Psoas muscle (tissue), 8 donors: ENCODE data around the gene PML. TPM values are rescaled to one million over a fixed set of nuclear protein-coding genes. Genes with fewer than 3 reads are reported as not detected.
A peak's percentile ranks its signal among the peaks of the same experiment; 100 is the strongest.

Experiments
- ATAC-seq, 4 donors: fragments of 200-7000 bp; cut with Tn5 transposase; one replicate each; pipeline ENCODE4 v1.9.1; 2020; ENCODE audit warnings: moderate library complexity in 3 of 4, mild to moderate bottlenecking in 2 of 4
- DNase-seq, 2 donors: peaks; one replicate each; pipeline ENCODE4 v3.0.0-alpha.2; 2020
- H3K27ac ChIP-seq: fragments of 200-600 bp; one replicate; pipeline ENCODE4 v1.8.0; 2022
- H3K27me3 ChIP-seq, 3 donors: fragments of 200-600 bp in 1 of 3; one replicate each; pipeline versions ENCODE4 v1.6.1 to v1.8.0; 2013 to 2022; ENCODE audit warnings: low read length in 2 of 3, mild to moderate bottlenecking in 2 of 3, moderate library complexity in 1 of 3; ENCODE audit not compliant: insufficient read depth in 3 of 3
- H3K36me3 ChIP-seq, 2 donors: fragments of 200-600 bp in 1 of 2; one replicate each; pipeline versions ENCODE4 v1.6.1 to v1.8.0; 2013 to 2022; ENCODE audit warnings: low read depth in 1 of 2, mild to moderate bottlenecking in 1 of 2, moderate library complexity in 1 of 2; ENCODE audit not compliant: insufficient read depth in 1 of 2
- H3K4me1 ChIP-seq: fragments of 200-600 bp; one replicate; pipeline ENCODE4 v1.8.0; 2022
- H3K4me3 ChIP-seq: fragments of 200-600 bp; one replicate; pipeline ENCODE4 v1.8.0; 2022; ENCODE audit warnings: mild to moderate bottlenecking
- H3K9me3 ChIP-seq: fragments of 200-600 bp; one replicate; pipeline ENCODE4 v1.8.0; 2022
- CTCF ChIP-seq: fragments of 200-600 bp; IDR thresholded peaks from one replicate; pipeline ENCODE4 v1.8.0; 2022; ENCODE audit warnings: antibody characterized with exemption
- WGBS, 3 donors: extraction: QIAGEN DNeasy Blood & Tissue Kit; methylation state at CpG; one replicate each; pipeline versions ENCODE4 v1.1.6 to v1.1.7; 2013; 5-methylcytosine and 5-hydroxymethylcytosine counted together
- intact Hi-C, 2 donors: fragments of 100-400 bp; cut with DNase I; formaldehyde crosslinking; loops; one replicate each; pipeline versions ENCODE4 v1.11.0 to v1.14.2; 2022
- polyA plus RNA-seq, 3 donors: library from polyadenylated mRNA; stranded (reverse); fragments of 200-250 nt; gene quantifications; one replicate each; pipeline ENCODE4 v1.2.3, GENCODE V29; 2013
- total RNA-seq, 4 donors: library from RNA; stranded (reverse); fragmentation: NEBNext Ultra II Directional in 2 of 4; extraction: Animal tissue kit (Norgen Biotek cat#: 25700) in 2 of 4; gene quantifications; one replicate each; pipeline versions ENCODE4 v1.2.1 to v1.2.4, GENCODE V29; 2021 to 2023
- donor health status: healthy with polysubstance abuse.
- donor health status: DM: no; HTN: no; CAD: no; lungs with moderate emphysema.
- donor health status: Bipolar disorder and iron deficiency.
- donor health status: healthy.
- donor health status: DM: yes; HTN: yes; CAD: no.
- donor health status: DM: no; HTN: no; CAD: no.
- donor health status: DM: no; HTN: no; CAD: no.
- donor health status: DM: yes; HTN: yes; CAD: no.

Gene PML
- total and polyA plus RNA-seq, 7 donors, result 6.7 to 22.6 (median 15.0) TPM

DNA sequence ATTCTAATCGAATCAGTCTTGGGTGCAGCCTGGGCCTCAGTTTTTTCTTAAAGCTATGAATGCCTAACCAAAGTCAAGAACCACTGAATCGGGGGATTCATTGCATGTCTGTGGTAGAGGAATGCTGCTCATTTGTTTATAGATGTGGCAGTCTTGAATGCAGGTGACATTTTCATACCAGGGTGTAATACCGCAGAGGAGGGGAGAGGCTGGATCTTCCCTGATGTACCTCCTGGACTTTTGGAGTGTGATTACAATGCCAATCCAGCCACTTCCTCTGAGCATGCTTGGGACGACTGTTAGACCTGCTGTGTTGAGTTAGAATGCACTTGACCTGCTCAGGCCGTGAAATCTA, 45.1 kb downstream of the PML start:
- no peak for ATAC-seq
- DNase-seq, result no peak
- Histone ChIP-seq H3K9me3 (no peaks in the 10 kb centered on the region), H3K27ac (no peak overlapping the region), H3K27me3 (no peaks in the 10 kb centered on the region), H3K4me3 (no peak overlapping the region), H3K36me3 (peaks cover 3 to 52% of the 10 kb centered on the region in 2 donors), H3K4me1 (no peaks in the 10 kb centered on the region)
- TF ChIP-seq CTCF, result no peak
- intact Hi-C loops, result loop anchor here in 1 of 2 donors (5.0 kb wide), 2 partner anchors 52 to 72 kb away; no protein-coding TSS in a partner anchor
- 81 to 84% (median 82%) methylated on average over 5 of the region's 5 CpGs for WGBS, 3 donors

GRCh38 chr15:74040109-74040850, 45.8 kb downstream of the PML start:
- Histone ChIP-seq H3K4me1 (no peaks in the 10 kb centered on the region), H3K36me3 (peaks cover 0 to 47% of the 10 kb centered on the region in 2 donors), H3K4me3 (no peak overlapping the region), H3K27me3 (no peaks in the 10 kb centered on the region), H3K9me3 (no peaks in the 10 kb centered on the region), H3K27ac (peak overlapping the region; percentile 60)
- DNase-seq (peak; percentile 66 to 77), ATAC-seq (peak; percentile 39 to 72 (median 66))
- intact Hi-C loops, result loop anchor here in 1 of 2 donors (5.0 kb wide), 1 partner anchor 53 kb away; no protein-coding TSS in a partner anchor
- WGBS, 3 donors, result 68 to 81% (median 74%) methylated on average over 7 of the region's 7 CpGs
- TF ChIP-seq CTCF, result no peak

DNA sequence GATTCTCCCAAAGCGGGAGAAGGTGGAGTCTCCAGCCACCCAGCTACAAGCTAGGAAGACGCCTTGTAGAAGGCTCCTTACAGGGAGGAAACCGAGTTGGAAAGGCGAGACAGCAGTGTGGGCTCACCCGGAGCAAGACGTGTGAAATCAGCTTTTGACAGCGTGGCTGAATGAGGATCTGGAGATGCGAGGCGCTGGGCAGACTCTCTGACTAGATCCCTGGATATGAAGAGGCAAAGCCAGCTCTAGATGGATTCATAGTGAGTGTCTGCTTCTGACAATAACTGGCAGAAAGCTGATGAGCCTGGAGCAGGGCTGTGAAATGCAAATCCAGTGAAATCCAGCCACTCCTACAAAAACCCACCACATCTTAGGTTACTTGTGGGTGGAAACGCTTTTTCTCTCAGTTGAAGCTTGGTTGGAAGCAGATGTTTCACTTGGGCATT, 46.8 kb downstream of the PML start:
- Histone ChIP-seq H3K4me1 (no peaks in the 10 kb centered on the region), H3K36me3 (peaks cover 0 to 37% of the 10 kb centered on the region in 2 donors)
- WGBS, 3 donors, result 71 to 80% (median 74%) methylated on average over 10 of the region's 10 CpGs

DNA sequence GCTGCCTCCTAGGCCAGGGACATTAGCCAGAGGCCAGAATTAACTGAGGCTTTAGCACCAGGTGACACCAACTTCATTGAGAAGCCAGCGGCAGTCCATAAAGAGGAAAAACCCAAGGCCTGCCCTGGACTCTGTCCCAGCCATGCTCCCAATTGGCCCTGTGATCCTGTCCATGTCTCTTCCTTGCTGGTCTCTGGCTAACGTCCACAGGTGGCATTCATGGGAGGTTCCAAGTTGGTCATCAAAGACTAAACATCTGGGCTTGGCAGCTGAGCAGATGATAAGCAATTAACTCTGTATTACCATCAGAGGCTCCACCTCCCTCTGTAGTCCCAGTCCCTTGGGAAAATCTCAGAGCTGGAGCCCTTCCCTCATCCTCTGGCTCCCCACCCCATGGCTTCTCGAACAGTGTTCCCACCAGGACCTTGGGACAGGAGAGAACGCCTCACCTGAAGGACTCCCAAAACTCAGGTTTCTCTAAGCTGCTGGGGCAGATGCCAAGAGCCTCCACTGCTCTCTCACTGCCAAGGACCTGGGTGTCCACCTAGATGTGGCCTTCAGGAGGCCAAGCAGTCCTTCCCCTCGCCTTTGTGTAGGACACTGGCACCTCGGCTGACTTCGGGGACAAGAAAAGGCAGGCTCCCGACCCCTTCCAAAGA, 47.4 kb downstream of the PML start:
- intact Hi-C loops, result loop anchor here in 1 of 2 donors (5.0 kb wide), 1 partner anchor 55 kb away; no protein-coding TSS in a partner anchor
- no peak for DNase-seq
- H3K27ac ChIP-seq, result peak overlapping the region; percentile 60
- no peak for ATAC-seq
- H3K27me3 ChIP-seq, result no peaks in the 10 kb centered on the region
- H3K9me3 ChIP-seq, result no peaks in the 10 kb centered on the region
- WGBS, 3 donors, result 85 to 89% (median 89%) methylated on average over 8 of the region's 8 CpGs
- no peak overlapping the region for H3K4me3 ChIP-seq
- TF ChIP-seq CTCF, result no peak
- no peaks in the 10 kb centered on the region for H3K4me1 ChIP-seq
- H3K36me3 ChIP-seq, result peaks cover 0 to 31% of the 10 kb centered on the region in 2 donors

More for the DNA sequence above, 46.8 kb downstream of the PML start:
- no peak for TF ChIP-seq CTCF
- no peak for DNase-seq
- Histone ChIP-seq H3K27ac (peak overlapping the region; percentile 60), H3K4me3 (no peak overlapping the region), H3K9me3 (no peaks in the 10 kb centered on the region), H3K27me3 (no peaks in the 10 kb centered on the region)
- no peak for ATAC-seq
- intact Hi-C loops, result loop anchor here in 1 of 2 donors (5.0 kb wide), 1 partner anchor 54 kb away; no protein-coding TSS in a partner anchor
